HG03432 (cell line): ENCODE data around the gene IL17RD.

Source experiments
- ATAC-seq: cut with Tn5 transposase; IDR thresholded peaks from one replicate; pipeline ENCODE4 v1.9.1; 2021; ENCODE audit warnings: mild to moderate bottlenecking, moderate library complexity; ENCODE audit not compliant: unreplicated experiment

Gene IL17RD

GRCh38 chr3:57164657-57165573, at the start of gene IL17RD:
IL17RD (minus strand) TSS chr3:57165353; CDS start chr3:57165286, 67 bp downstream.
- peak; percentile 52 for ATAC-seq

- ATAC-seq = no peak
These were observed 41.3 kb upstream of the IL17RD start for GRCh38 chr3:57206423-57206822.

GRCh38 chr3:57199895-57200297, 34.7 kb upstream of the IL17RD start, which contains the start of gene HESX1:
HESX1 (minus strand) TSS chr3:57199978; CDS start chr3:57199918, 60 bp downstream.
- ATAC-seq = no peak

GRCh38 chr3:57194641-57195040, 29.5 kb upstream of the IL17RD start:
- ATAC-seq = no peak

GRCh38 chr3:57192028-57192427, 26.9 kb upstream of the IL17RD start:
- no peak for ATAC-seq

GRCh38 chr3:57184526-57184925, 19.4 kb upstream of the IL17RD start:
- ATAC-seq = no peak

GRCh38 chr3:57179580-57180410, 14.6 kb upstream of the IL17RD start:
- ATAC-seq = no peak

- no peak for ATAC-seq
These were observed 10.9 kb upstream of the IL17RD start for GRCh38 chr3:57176045-57176444.

GRCh38 chr3:57173687-57174086, 8.5 kb upstream of the IL17RD start:
- ATAC-seq = no peak

- ATAC-seq = no peak
These were observed 5.8 kb upstream of the IL17RD start for GRCh38 chr3:57170946-57171345.

GRCh38 chr3:57169872-57170623, 4.9 kb upstream of the IL17RD start:
- ATAC-seq = peak; percentile 74

- ATAC-seq = no peak
These were observed 4.0 kb upstream of the IL17RD start for GRCh38 chr3:57169108-57169507.

GRCh38 chr3:57168151-57168550, 3.0 kb upstream of the IL17RD start:
- ATAC-seq = no peak

GRCh38 chr3:57166660-57167059, 1.5 kb upstream of the IL17RD start:
- ATAC-seq = no peak

- ATAC-seq = no peak
These were observed 488 bp upstream of the IL17RD start for GRCh38 chr3:57165641-57166040.

GRCh38 chr3:57164217-57164656, 916 bp downstream of the IL17RD start:
- no peak for ATAC-seq

- no peak for ATAC-seq
These were observed 1.4 kb downstream of the IL17RD start for GRCh38 chr3:57163751-57164150.

- ATAC-seq = no peak
These were observed 3.2 kb downstream of the IL17RD start for GRCh38 chr3:57161915-57162314.

- no peak for ATAC-seq
These were observed 4.2 kb downstream of the IL17RD start for GRCh38 chr3:57160765-57161538.
